Gastrocnemius medialis (tissue), 4 donors: ENCODE results near the gene OGDH.

Experiments
- CTCF ChIP-seq, 5 experiments: fragments of 450-650 bp in 3 of 5; fragments of 200-600 bp in 2 of 5; sonication (generic) in 2 of 5; IDR thresholded peaks in 4 of 5; conservative IDR thresholded peaks in 1 of 5; 1 replicate in 4 of 5; 2 replicates in 1 of 5; pipeline ENCODE4 v1.5.1; 2016 to 2019; ENCODE audit warnings: antibody characterized with exemption in 5 of 5, mild to moderate bottlenecking in 3 of 5, moderate library complexity in 3 of 5
- POLR2A ChIP-seq, 2 donors: fragments of 450-650 bp; IDR thresholded peaks; one replicate each; pipeline ENCODE4 v1.6.1; 2017; ENCODE audit warnings: antibody characterized with exemption in 2 of 2, mild to moderate bottlenecking in 2 of 2, moderate library complexity in 2 of 2

GRCh38 chr7:44712012-44712411 is 105.6 kb downstream of the OGDH start:
- TF ChIP-seq CTCF (IDR thresholded peaks at IDR 0.05 in 4 of 5, conservative IDR thresholded peaks at IDR 0.05 in 1 of 5), result no peak
- no peak for TF ChIP-seq POLR2A (IDR thresholded peaks at IDR 0.05)
